ENCODE results near the gene JAKMIP1.

The JAKMIP1 gene

GRCh38 chr4:6086846-6087245 is 113.5 kb downstream of the JAKMIP1 start:
- DNase-seq, result no peak

- peak; percentile 30 for DNase-seq
Observed at GRCh38 chr4:6085691-6086628, 114.4 kb downstream of the JAKMIP1 start.

GRCh38 chr4:6085028-6085690 is 115.2 kb downstream of the JAKMIP1 start:
- no peak for DNase-seq

GRCh38 chr4:6079965-6080364 is 120.4 kb downstream of the JAKMIP1 start:
- DNase-seq, result peak; percentile 32

GRCh38 chr4:6078560-6078959 is 121.8 kb downstream of the JAKMIP1 start:
- no peak for DNase-seq

GRCh38 chr4:6076391-6076790 is 124.0 kb downstream of the JAKMIP1 start:
- DNase-seq, result no peak

GRCh38 chr4:6074758-6075157 is 125.6 kb downstream of the JAKMIP1 start:
- DNase-seq, result no peak

- DNase-seq, result no peak
Observed at GRCh38 chr4:6071959-6072720, 128.2 kb downstream of the JAKMIP1 start.

- no peak for DNase-seq
Observed at GRCh38 chr4:6071191-6071958, 129.0 kb downstream of the JAKMIP1 start.

- no peak for DNase-seq
Observed at GRCh38 chr4:6069845-6070709, 130.3 kb downstream of the JAKMIP1 start.

GRCh38 chr4:6068986-6069385 is 131.4 kb downstream of the JAKMIP1 start:
- DNase-seq, result no peak

GRCh38 chr4:6065934-6066590 is 134.3 kb downstream of the JAKMIP1 start:
- no peak for DNase-seq

- no peak for DNase-seq
Observed at GRCh38 chr4:6065166-6065565, 135.2 kb downstream of the JAKMIP1 start.

GRCh38 chr4:6064383-6064782 is 136.0 kb downstream of the JAKMIP1 start:
- DNase-seq, result no peak

- no peak for DNase-seq
Observed at GRCh38 chr4:6063684-6064083, 136.7 kb downstream of the JAKMIP1 start.

- DNase-seq, result no peak
Observed at GRCh38 chr4:6062133-6062532, 138.2 kb downstream of the JAKMIP1 start.

GRCh38 chr4:6059375-6059805 is 141.0 kb downstream of the JAKMIP1 start:
- no peak for DNase-seq

- no peak for DNase-seq
Observed at GRCh38 chr4:6058531-6059374, 141.6 kb downstream of the JAKMIP1 start.

- DNase-seq, result no peak
Observed at GRCh38 chr4:6056976-6057766, 143.2 kb downstream of the JAKMIP1 start.
